GM18909 (cell line): ENCODE results near the gene ZNF776.
"Not testable (repeated sequence)": the region's sequence is repeated elsewhere in the genome, so short reads cannot be mapped to it uniquely, and the experiment has no call there.

Source experiments
- ATAC-seq: cut with Tn5 transposase; IDR thresholded peaks from one replicate; pipeline ENCODE4 v1.9.1; 2021; ENCODE audit warnings: mild to moderate bottlenecking; ENCODE audit not compliant: unreplicated experiment, poor library complexity

Gene ZNF776

DNA sequence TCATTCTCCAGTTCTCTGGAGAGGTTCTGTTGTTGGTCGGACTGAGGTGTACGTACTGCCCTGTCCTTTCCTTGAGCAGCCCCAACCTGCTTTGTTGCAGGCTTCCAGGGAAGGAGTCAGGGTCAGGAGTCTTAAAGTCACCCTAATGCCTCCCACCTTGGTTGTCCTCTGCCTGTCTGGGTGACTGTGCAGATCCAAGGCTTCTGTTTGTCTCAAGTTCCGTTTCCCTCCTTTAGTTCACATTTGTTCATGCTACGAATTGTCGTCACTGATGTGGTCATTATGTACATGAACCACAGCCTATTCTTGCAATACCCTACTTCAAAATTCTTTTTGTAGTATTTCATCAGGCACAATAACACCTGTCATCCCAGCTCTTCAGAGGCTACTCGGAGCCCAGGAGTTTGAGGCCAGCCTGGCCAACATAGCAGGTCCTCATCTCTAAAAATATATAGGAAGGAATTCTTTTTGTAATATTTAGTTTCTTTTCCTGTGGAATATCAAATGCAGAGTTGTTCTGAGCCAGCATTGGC lies 30.2 kb downstream of the ZNF776 start:
- ATAC-seq, result no peak

DNA sequence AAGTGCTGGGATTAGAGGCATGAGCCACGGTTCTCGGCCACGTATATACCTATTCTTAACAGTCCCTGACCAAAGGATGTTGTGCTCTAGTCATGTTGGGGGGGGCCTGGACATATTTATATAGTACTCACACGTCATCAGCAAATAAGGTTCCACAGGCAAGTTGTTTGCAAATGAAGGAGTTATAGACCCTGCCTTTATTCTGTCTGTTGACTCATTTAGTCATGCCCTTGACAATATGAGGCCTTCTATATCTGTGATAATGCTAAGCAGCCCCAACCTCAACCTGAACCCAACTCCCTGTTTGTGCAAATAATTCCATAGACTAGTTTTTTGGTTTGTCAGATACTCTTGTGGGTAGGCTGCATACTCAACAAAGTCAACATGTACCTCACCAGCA lies 31.7 kb downstream of the ZNF776 start:
- no peak for ATAC-seq

DNA sequence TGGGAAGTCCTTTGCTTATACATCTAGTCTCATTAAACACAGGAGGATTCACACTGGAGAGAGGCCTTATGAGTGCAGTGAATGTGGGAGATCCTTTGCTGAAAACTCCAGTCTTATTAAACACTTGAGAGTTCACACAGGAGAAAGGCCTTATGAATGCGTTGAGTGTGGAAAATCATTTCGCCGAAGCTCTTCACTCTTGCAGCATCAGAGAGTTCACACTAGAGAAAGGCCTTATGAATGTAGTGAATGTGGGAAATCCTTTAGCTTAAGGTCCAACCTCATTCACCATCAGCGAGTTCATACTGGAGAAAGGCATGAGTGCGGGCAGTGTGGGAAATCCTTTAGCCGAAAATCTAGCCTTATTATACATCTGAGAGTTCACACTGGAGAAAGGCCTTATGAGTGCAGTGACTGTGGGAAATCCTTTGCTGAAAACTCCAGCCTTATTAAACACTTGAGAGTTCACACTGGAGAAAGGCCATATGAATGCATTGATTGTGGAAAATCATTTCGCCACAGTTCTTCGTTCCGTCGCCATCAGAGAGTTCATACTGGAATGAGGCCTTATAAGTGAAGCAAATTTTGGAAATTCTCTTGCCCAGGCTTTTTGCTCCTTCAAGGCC lies 32.7 kb downstream of the ZNF776 start:
- no peak for ATAC-seq

DNA sequence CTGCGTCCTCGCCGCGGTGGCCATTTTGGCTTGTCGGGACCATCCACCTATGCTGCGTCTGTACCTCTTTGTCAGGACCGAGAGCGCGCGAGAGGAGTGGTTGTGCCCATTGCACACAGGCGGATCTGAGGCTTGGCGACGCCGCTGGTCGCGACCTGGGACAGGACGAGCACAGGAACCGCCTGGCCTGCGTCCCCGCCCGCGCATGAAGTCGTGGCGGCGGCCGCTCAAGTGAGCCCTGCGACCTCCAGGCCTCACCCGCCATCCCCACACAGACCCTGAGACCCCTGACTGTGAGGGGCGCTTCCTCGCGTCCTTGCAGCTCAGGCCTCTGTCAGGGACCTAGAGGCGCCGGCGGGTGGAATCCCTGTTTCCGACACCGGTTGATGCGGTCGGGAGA lies 39.7 kb downstream of the ZNF776 start:
- ATAC-seq, result no peak

DNA sequence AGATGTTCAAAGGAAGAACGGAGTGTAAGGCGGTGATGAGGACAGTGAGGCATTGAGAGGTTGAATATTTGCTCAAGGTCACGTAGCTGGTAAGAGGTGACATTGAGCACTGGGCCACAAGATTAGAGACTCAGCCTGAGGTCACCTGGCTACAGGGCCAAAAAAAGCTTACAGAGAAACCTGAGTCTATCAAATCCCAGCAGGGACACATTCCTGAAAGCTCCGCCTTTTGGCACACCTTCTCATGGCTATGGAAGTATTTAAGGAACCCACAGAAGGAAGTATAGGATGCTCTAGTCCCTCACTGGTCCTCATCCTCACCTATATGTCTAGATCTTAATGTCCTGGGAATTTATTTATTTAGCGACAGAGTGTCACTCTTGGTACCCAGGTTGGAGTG lies 40.3 kb downstream of the ZNF776 start:
- ATAC-seq, result no peak

DNA sequence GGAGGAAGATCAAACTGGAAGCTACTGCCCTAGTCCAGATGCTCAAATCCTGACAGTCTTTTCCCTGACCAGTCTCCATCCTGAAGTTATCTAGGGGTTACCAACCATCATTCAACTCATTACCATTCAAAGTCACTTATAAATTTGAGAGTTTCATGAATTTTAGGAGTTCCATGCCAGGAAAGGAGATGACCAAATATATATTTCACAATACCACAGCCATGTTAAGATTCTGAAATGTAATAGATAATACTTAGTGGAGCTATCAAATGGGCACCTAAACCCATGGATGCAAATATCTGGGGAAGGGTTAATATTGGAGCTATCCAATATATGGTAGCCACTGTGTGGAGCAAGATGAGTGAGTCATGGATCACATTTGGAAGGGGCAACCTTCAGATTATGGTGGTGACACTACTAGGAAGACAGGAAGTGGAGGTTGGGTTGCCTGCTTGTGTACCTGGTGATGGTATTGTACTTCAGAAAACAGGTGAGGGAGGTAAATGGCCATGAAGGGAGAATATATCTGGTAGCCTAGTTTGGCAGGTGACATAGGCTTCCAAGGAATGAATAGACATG lies 41.6 kb downstream of the ZNF776 start:
- ATAC-seq, result no peak

DNA sequence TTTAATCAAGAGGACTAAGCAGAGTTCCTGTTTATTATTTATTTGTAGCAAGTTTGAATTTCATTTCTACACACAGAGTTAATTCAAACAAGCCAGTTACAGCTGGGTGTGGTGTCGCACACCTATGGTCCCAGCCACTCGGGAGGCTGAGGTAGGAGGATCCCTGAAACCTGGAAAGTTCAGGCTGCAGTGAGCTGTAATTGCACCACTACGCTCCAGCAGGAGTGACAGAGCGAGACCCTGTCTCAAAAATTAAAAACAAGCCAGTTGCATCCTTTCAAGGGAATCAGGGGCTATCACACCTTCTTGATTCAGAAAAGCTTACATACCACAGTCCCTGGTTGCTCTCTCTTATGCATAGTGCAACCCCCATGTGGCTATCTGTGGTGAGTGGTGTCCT lies 42.7 kb downstream of the ZNF776 start:
- no peak for ATAC-seq

DNA sequence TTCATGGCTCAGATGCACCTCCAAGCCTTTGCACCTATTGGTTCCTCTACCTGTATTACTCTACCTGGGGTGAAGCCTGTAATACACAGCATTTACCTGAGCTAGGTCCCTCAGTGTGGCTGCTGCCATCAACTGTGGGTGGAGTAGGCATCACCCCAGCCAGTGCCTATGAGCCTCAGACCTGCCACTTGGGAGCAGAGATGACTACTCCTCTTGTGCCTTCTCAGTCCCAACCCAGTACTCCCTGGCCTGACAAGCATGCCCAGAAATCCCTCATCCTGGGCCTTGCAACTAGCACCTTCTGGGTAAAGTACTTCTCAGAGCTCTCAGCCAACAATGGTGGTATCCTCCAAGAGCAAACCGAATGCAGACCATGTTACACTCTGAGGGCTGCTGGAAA lies 50.0 kb downstream of the ZNF776 start:
- not testable (repeated sequence) for ATAC-seq

DNA sequence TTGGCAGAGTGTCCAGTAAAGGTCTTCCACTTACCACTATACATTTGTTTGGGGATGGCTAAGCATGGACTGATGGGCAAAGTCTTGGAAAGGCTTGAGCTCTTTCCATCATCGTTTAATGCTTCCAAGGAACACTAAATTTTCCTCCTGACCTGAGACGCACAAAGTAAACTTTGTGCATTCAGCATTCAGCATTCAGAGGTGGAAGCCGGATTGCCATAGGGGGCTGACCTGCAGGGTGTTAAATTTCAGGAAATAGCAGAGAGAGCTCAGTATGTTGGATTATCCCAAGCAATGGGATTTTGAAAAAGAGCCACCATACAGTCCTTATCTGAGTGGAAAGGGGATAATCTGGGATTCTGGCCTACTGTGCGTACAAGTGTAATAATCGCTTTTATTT lies 54.1 kb downstream of the ZNF776 start:
- no peak for ATAC-seq

DNA sequence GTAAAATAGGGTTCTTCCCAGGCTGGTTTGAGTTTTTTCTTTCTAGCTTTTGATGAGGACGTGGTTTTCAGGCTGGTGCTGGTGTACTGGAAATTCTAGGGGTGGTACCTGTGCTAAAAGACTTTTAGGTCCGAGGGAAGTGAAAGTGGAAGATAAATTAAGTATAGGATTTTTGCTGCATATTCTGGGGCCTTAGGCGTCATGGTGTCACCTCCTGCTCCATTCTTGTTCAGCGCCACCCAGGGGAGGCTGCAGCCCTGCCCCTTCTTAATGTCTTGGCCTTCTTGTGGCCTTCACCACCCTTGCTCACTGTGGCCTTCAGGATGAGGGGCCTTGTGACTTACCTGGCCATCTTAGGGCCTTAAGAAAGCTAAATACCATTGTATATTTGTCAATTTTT lies 55.7 kb downstream of the ZNF776 start:
- ATAC-seq, result no peak

DNA sequence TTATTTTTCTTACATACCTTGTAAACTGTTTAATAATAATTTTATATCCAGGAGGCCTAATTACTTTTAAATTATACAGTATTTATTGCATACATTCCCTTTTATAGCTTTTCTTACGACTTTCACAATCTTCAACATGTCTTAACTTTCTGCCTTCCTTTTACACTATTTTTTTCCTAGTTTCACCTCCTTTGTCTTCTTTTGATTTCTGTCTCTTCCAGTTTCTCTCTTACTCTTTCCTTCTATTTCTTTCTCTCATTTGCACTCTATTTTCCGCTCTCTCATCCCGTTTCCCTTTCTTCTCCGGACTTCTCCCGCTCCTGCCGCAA lies 56.6 kb downstream of the ZNF776 start:
- ATAC-seq, result no peak

DNA sequence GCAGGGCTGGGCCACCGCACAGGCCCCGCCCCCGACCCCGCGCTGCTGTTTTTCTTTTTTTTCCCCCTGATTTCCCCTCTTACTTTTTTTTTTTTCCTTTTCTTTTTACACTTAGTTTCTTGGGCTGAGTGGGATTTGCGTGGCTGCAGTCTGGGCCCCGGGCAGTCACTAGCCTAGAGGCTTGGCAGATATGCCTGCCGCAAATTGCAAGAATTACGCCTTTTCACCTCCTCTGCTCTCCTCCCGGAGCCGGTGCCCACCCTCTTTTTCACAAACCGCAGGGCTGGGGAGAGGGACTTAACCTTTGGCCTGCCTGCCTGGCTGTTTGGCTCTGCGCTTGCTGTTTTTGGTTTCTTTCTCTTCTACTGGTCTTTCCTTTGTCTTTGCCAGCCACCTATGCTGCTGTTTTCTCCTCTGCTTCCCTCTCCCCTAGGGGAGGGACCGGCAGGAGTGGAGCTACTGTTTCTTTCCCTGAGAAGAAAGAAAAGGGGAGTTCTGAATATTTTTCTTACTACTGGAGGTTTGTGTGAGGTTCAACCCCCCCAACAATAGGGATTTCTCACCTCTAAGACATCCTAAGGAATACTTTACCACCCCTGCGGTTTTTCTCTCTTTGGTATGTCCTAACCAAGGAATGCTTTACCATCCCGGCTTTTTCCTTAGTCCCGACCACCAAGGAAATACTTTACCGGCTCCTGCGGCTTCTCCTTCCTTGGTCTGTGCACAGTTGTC lies 57.1 kb downstream of the ZNF776 start:
- ATAC-seq, result no peak

DNA sequence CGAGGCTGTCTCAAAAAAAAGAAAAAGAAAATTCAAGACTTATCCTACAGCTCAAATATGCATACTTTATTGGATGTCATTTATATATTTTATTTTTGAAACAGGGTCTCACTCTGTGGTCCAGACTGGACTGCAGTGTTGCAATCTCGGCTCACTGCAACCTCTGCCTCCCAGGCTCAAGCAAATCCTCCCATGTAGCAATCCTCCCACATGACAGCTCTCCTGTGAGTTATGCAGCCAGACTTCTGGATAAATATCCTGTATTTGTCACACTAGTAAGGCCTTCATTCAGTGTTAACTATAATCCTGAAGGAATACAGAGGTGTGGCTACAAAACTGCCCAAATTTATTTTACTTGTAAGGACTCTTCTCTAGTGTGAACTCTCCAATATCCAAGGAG lies 60.9 kb downstream of the ZNF776 start:
- ATAC-seq, result no peak
